Naive thymus-derived CD4-positive, alpha-beta T cell (primary cell): ENCODE data around the gene CPSF7. TPM values are rescaled to one million over a fixed set of nuclear protein-coding genes. Genes with fewer than 3 reads are reported as not detected.

Source experiments
- ATAC-seq: fragments of 150-1000 bp; cut with Tn5 transposase; 2 replicates; pipeline ENCODE4 v1.10.0; 2021; ENCODE audit warnings: mild to moderate bottlenecking, moderate library complexity
- CTCF ChIA-PET: fragments of 350-600 bp; sonication (Branson Sonifier 250); formaldehyde crosslinking; loops from one replicate; lab custom pipeline; 2021; ENCODE audit warnings: antibody characterized with exemption; lab: Charles Lee
- POLR2A ChIA-PET: fragments of 350-600 bp; sonication (Branson Sonifier 250); formaldehyde crosslinking; loops from one replicate; lab custom pipeline; 2021; ENCODE audit warnings: antibody characterized with exemption, inconsistent platforms; lab: Charles Lee
- DNase-seq, 9 donors: peaks; one replicate each; pipeline versions ENCODE4 v3.0.0 to v3.0.0-alpha.2; 2020 to 2022; ENCODE audit warnings: mixed read lengths in 1 of 9
- H3K27ac ChIP-seq: one replicate; pipeline ENCODE4 v1.7.0; 2013; ENCODE audit warnings: mild to moderate bottlenecking, low read depth, low read length, moderate library complexity
- H3K27me3 ChIP-seq, 2 donors: one replicate each; pipeline ENCODE4 v1.7.0; 2013; ENCODE audit warnings: low read length in 2 of 2, mild to moderate bottlenecking in 2 of 2, moderate library complexity in 2 of 2; ENCODE audit not compliant: control insufficient read depth in 2 of 2, insufficient read depth in 2 of 2
- H3K36me3 ChIP-seq, 3 experiments: 1 replicate in 2 of 3; 2 replicates in 1 of 3; pipeline ENCODE4 v1.7.0; 2013; ENCODE audit warnings: low read length in 3 of 3, mild to moderate bottlenecking in 3 of 3, moderate library complexity in 1 of 3; ENCODE audit not compliant: insufficient read depth in 3 of 3, control insufficient read depth in 2 of 3
- H3K4me1 ChIP-seq, 2 donors: one replicate each; pipeline ENCODE4 v1.7.0; 2013; ENCODE audit warnings: low read length in 2 of 2, mild to moderate bottlenecking in 2 of 2, moderate library complexity in 1 of 2; ENCODE audit not compliant: control insufficient read depth in 2 of 2, insufficient read depth in 2 of 2
- H3K4me3 ChIP-seq: 2 replicates; pipeline ENCODE4 v1.7.0; 2013; ENCODE audit warnings: mild to moderate bottlenecking, low read length
- H3K9me3 ChIP-seq, 3 experiments: 1 replicate in 2 of 3; 2 replicates in 1 of 3; pipeline ENCODE4 v1.7.0; 2013; ENCODE audit warnings: low read length in 3 of 3; ENCODE audit not compliant: control insufficient read depth in 2 of 3
- H3K27ac Mint-ChIP-seq, 9 donors: one replicate each; pipeline ENCODE4 v1.8.0; 2020 to 2022; ENCODE audit warnings: mixed read lengths in 9 of 9, mild to moderate bottlenecking in 8 of 9, moderate library complexity in 5 of 9, inconsistent platforms in 2 of 9
- H3K27me3 Mint-ChIP-seq, 5 donors: one replicate each; pipeline ENCODE4 v1.8.0; 2021 to 2022; ENCODE audit warnings: mixed read lengths in 5 of 5, mild to moderate bottlenecking in 1 of 5
- H3K36me3 Mint-ChIP-seq, 5 donors: one replicate each; pipeline ENCODE4 v1.8.0; 2020 to 2022; ENCODE audit warnings: mixed read lengths in 5 of 5, mild to moderate bottlenecking in 3 of 5, inconsistent platforms in 1 of 5
- H3K4me1 Mint-ChIP-seq, 7 donors: one replicate each; pipeline ENCODE4 v1.8.0; 2020 to 2022; ENCODE audit warnings: mixed read lengths in 7 of 7, mild to moderate bottlenecking in 3 of 7, inconsistent platforms in 1 of 7
- H3K4me3 Mint-ChIP-seq, 10 donors: one replicate each; pipeline ENCODE4 v1.8.0; 2020 to 2022; ENCODE audit warnings: mild to moderate bottlenecking in 10 of 10, mixed read lengths in 10 of 10, moderate library complexity in 6 of 10, inconsistent platforms in 2 of 10
- H3K9me3 Mint-ChIP-seq, 11 donors: one replicate each; pipeline ENCODE4 v1.8.0; 2020 to 2022; ENCODE audit warnings: mixed read lengths in 11 of 11, mild to moderate bottlenecking in 4 of 11, inconsistent platforms in 1 of 11, moderate library complexity in 1 of 11
- intact Hi-C, 2 donors: fragments of 100-400 bp; cut with micrococcal nuclease; formaldehyde crosslinking; loops; one replicate each; pipeline ENCODE4 v1.15.1; 2023
- polyA plus RNA-seq, 2 donors: library from polyadenylated mRNA; unstranded; fragments of 300-500 nt; fragmentation: Illumina TruSeq; gene quantifications; one replicate each; pipeline ENCODE4 v1.2.3, GENCODE V29; 2021
- total RNA-seq, 6 experiments: library from RNA in 5 of 6; stranded (reverse) in 5 of 6; gene quantifications; 1 replicate in 5 of 6; 2 replicates in 1 of 6; pipeline ENCODE4 v1.2.3 and lab custom pipeline; 2021 to 2026

Gene CPSF7
- total and polyA plus RNA-seq, 7 experiments from 2014 or later = 27.5 to 174 (median 113) TPM

GRCh38 chr11:61361741-61362541 lies 67.8 kb downstream of the CPSF7 start, which contains the start of the genes CYB561A3 and TMEM138:
Gene CYB561A3 (minus strand): TSS chr11:61361882. CDS start chr11:61356713, 5,169 bp downstream.
Gene TMEM138 (plus strand): TSS chr11:61362374. CDS start chr11:61364391, 2,017 bp downstream.
- Mint-ChIP-seq H3K9me3 (no peaks in the 10 kb centered on the region), H3K4me1 (peaks cover 30 to 55% (median 40%) of the 10 kb centered on the region in 7 donors), H3K27ac (peak within 1 kb of the TSS; percentile 97 to 100 (median 99)), H3K4me3 (peak within 1 kb of the TSS; percentile 94 to 99 (median 98)), H3K36me3 (peaks cover 0 to 7% (median 0%) of the 10 kb centered on the region in 5 donors), H3K27me3 (no peaks in the 10 kb centered on the region)
- ATAC-seq = peak; percentile 93
- ChIA-PET POLR2A (interaction anchor here (0.8 to 4.9 kb wide), 17 partner anchors 10 to 605 kb away, joined by 3 to 82 read pairs (median 6); partner anchors contain the start of genes CPSF7, DDB1, FTH1 and SDHAF2), CTCF (interaction anchor here (0.6 to 4.6 kb wide), 6 partner anchors 20 to 1021 kb away, joined by 3 to 44 read pairs (median 7); partner anchors contain the start of genes DDB1, TKFC and TMEM216)
- peaks cover 2 to 33% (median 9%) of the 10 kb centered on the region in 3 experiments for H3K36me3 ChIP-seq
- H3K27ac ChIP-seq = peak within 1 kb of the TSS; percentile 95
- peak; percentile 69 to 90 (median 81) for DNase-seq
- no peaks in the 10 kb centered on the region for H3K27me3 ChIP-seq
- H3K4me3 ChIP-seq = peak within 1 kb of the TSS; percentile 97
- peaks cover 14 to 19% of the 10 kb centered on the region in 2 donors for H3K4me1 ChIP-seq
- intact Hi-C loops = loop anchor here (1.0 to 10.0 kb wide), 10 partner anchors 23 to 1745 kb away; partner anchors contain the start of genes DDB1 (in 2 of the 2), SDHAF2 (in 2 of the 2), TKFC (in 2 of the 2) and TMEM216 (in 2 of the 2)
- no peaks in the 10 kb centered on the region for H3K9me3 ChIP-seq

GRCh38 chr11:61361237-61361740 lies 68.5 kb downstream of the CPSF7 start:
- H3K4me1 Mint-ChIP-seq = peaks cover 30 to 55% (median 40%) of the 10 kb centered on the region in 7 donors

DNA sequence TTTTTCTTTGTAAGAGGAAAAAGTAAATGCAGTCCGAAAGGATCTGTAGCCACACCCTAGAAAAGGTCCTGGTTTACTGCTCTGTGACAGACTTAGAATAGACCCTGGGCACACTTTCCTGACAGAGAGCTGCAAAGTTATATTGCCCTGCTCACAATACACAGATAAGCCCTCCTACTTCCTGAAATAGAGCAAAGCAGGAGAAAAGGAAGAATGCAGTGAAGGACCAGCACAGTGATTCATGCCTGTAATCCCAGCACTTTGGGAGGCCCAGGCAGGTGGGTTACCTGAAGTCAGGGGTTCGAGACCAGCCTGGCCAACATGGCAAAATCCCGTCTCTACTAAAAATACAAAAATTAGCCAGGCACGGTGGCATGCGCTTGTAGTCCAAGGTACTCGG lies 70.3 kb downstream of the CPSF7 start:
- ATAC-seq (no peak), DNase-seq (no peak)
- Histone ChIP-seq H3K27ac (no peak overlapping the region), H3K27me3 (no peaks in the 10 kb centered on the region), H3K4me1 (peaks cover 14 to 19% of the 10 kb centered on the region in 2 donors), H3K36me3 (peaks cover 0 to 13% (median 0%) of the 10 kb centered on the region in 3 experiments), H3K9me3 (no peaks in the 10 kb centered on the region), H3K4me3 (no peak overlapping the region)
- Mint-ChIP-seq H3K27ac (peak overlapping the region in 7 of 9 donors; percentile 31 to 83 (median 41)), H3K27me3 (no peaks in the 10 kb centered on the region), H3K9me3 (no peaks in the 10 kb centered on the region), H3K4me1 (peaks cover 30 to 59% (median 40%) of the 10 kb centered on the region in 7 donors), H3K4me3 (peak overlapping the region in 5 of 10 donors; percentile 16 to 99 (median 36)), H3K36me3 (peaks cover 0 to 7% (median 5%) of the 10 kb centered on the region in 5 donors)
- intact Hi-C loops = no loop called here
- ChIA-PET CTCF (interaction anchor here (0.6 to 1.3 kb wide), 2 partner anchors 26 to 42 kb away, joined by 3 to 5 read pairs; no protein-coding TSS in a partner anchor), POLR2A (interaction anchor here (1.0 to 4.9 kb wide), 2 partner anchors 12 to 25 kb away, joined by 8 to 82 read pairs; partner anchors contain the start of genes DDB1 and TKFC)

More at GRCh38 chr11:61361237-61361740, 68.5 kb downstream of the CPSF7 start:
- Mint-ChIP-seq H3K27me3 (no peaks in the 10 kb centered on the region), H3K4me3 (peak overlapping the region; percentile 94 to 99 (median 98)), H3K36me3 (peaks cover 0 to 6% (median 0%) of the 10 kb centered on the region in 5 donors), H3K9me3 (no peaks in the 10 kb centered on the region), H3K27ac (peak overlapping the region; percentile 97 to 100 (median 99))
- no peak for ATAC-seq
- intact Hi-C loops = loop anchor here (1.0 to 10.0 kb wide), 8 partner anchors 24 to 1744 kb away; partner anchors contain the start of genes CCDC86 (in 1 of the 2), OSBP (in 1 of the 2), SDHAF2 (in 1 of the 2) and TMEM109 (in 1 of the 2)
- POLR2A ChIA-PET = interaction anchor here (0.6 to 4.9 kb wide), 15 partner anchors 11 to 718 kb away, joined by 3 to 82 read pairs (median 5); partner anchors contain the start of genes DDB1, FTH1, SDHAF2 and TKFC
- H3K36me3 ChIP-seq = peaks cover 0 to 26% (median 7%) of the 10 kb centered on the region in 3 experiments
- H3K27me3 ChIP-seq = no peaks in the 10 kb centered on the region
- DNase-seq = no peak
- no peaks in the 10 kb centered on the region for H3K9me3 ChIP-seq
- peaks cover 14 to 19% of the 10 kb centered on the region in 2 donors for H3K4me1 ChIP-seq
- H3K27ac ChIP-seq = peak overlapping the region; percentile 95
- peak overlapping the region; percentile 97 for H3K4me3 ChIP-seq
- CTCF ChIA-PET = interaction anchor here (0.6 to 4.6 kb wide), 5 partner anchors 24 to 1022 kb away, joined by 3 to 44 read pairs (median 8); partner anchors contain the start of genes DDB1, TKFC and TMEM216

- Histone ChIP-seq H3K4me1 (peaks cover 14 to 19% of the 10 kb centered on the region in 2 donors), H3K36me3 (peaks cover 0 to 11% (median 1%) of the 10 kb centered on the region in 3 experiments), H3K9me3 (no peaks in the 10 kb centered on the region), H3K27ac (no peak overlapping the region), H3K27me3 (no peaks in the 10 kb centered on the region), H3K4me3 (no peak overlapping the region)
- H3K36me3 Mint-ChIP-seq = peaks cover under 1 to 8% (median 5%) of the 10 kb centered on the region in 5 donors
- H3K4me3 Mint-ChIP-seq = no peak overlapping the region
- no peaks in the 10 kb centered on the region for H3K9me3 Mint-ChIP-seq
- peaks cover 28 to 54% (median 37%) of the 10 kb centered on the region in 7 donors for H3K4me1 Mint-ChIP-seq
- no peak for DNase-seq
- ChIA-PET CTCF (interaction anchor here (2.7 kb wide), 1 partner anchor 22 kb away, joined by 10 read pairs; no protein-coding TSS in a partner anchor), POLR2A (interaction anchor here (1.1 kb wide), 1 partner anchor 22 kb away, joined by 3 read pairs; no protein-coding TSS in a partner anchor)
- intact Hi-C loops = no loop called here
- no peak for ATAC-seq
- H3K27ac Mint-ChIP-seq = peak overlapping the region in 1 of 9 donors; percentile 40
- no peaks in the 10 kb centered on the region for H3K27me3 Mint-ChIP-seq
These were observed 71.2 kb downstream of the CPSF7 start for GRCh38 chr11:61358566-61358965.

GRCh38 chr11:61357894-61358239 lies 71.9 kb downstream of the CPSF7 start:
- ChIA-PET POLR2A (interaction anchor here (1.0 to 1.5 kb wide), 4 partner anchors 20 to 27 kb away, joined by 3 to 4 read pairs (median 3); no protein-coding TSS in a partner anchor), CTCF (interaction anchor here (2.7 kb wide), 1 partner anchor 22 kb away, joined by 10 read pairs; no protein-coding TSS in a partner anchor)
- Mint-ChIP-seq H3K27me3 (no peaks in the 10 kb centered on the region), H3K4me3 (peak overlapping the region in 3 of 10 donors; percentile 9 to 59 (median 16)), H3K4me1 (peaks cover 25 to 47% (median 32%) of the 10 kb centered on the region in 7 donors), H3K9me3 (no peaks in the 10 kb centered on the region), H3K27ac (peak overlapping the region in 4 of 9 donors; percentile 26 to 62 (median 51)), H3K36me3 (peaks cover 4 to 15% (median 6%) of the 10 kb centered on the region in 5 donors)
- H3K4me3 ChIP-seq = no peak overlapping the region
- H3K27ac ChIP-seq = no peak overlapping the region
- intact Hi-C loops = no loop called here
- H3K9me3 ChIP-seq = no peaks in the 10 kb centered on the region
- H3K36me3 ChIP-seq = peaks cover 6 to 18% (median 8%) of the 10 kb centered on the region in 3 experiments
- peaks cover 8 to 13% of the 10 kb centered on the region in 2 donors for H3K4me1 ChIP-seq
- no peaks in the 10 kb centered on the region for H3K27me3 ChIP-seq
- ATAC-seq (no peak), DNase-seq (no peak)
